Stimulated activated CD4-positive, alpha-beta T cell treated with anti-CD3 and anti-CD28 coated beads, Interleukin-12 subunit alpha, Interleukin-12 subunit beta, amount 100 ng/mL, for 4 hours (primary cell): ENCODE measurements around the gene TSPEAR.

ENCODE experiments used
- DNase-seq: peaks from one replicate; pipeline ENCODE4 v3.0.0-alpha.2; 2020

Gene TSPEAR

DNA sequence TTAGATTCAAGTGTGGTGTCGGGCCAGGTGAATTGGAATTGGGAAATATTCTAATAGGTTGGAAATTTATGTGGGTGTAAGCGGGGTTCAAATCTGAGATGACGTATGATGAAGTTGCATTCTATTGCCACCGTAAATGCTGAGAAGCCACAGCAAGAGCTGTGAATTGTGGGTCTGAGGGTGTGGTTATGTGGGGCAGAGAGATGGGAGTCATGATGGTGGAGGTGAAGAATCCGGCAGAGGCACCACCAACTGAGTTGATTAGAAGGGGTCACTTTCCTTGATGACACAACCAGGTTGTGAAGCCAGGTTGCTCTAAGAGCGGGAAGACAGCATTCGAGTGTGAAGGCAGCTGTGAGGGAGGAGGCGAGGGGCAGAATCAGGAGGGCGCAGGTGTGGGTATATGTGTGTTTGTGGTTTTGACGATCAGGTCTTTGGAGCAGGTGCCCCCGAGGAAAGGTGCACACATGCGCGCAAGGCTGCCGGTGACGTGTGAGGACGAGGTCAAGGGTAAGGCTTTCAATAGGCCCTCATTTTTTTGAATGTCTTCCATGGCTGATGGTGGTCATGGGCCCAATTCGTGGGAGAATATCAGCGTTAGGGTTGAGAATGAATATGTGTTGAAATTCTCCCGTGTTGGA lies 237.3 kb downstream of the TSPEAR start:
- no peak for DNase-seq

DNA sequence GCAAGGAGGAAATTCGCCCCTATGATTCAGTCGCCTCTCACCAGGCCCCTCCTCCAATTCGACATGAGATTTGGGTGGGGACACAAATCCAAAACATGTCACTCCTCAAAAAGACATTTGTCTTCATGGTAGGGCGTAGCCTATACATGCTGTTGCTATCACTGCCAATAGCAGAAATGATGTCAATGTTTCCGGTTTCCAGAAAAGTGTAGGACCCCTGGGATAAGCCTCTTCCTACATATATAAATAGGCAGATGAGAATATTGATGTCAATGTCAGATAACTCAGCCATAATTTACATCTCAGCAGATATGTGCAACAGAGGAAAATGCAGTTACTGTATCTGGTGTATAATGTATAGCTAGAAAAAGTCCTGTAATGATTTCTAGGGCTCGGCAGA lies 239.4 kb downstream of the TSPEAR start:
- DNase-seq, result no peak

DNA sequence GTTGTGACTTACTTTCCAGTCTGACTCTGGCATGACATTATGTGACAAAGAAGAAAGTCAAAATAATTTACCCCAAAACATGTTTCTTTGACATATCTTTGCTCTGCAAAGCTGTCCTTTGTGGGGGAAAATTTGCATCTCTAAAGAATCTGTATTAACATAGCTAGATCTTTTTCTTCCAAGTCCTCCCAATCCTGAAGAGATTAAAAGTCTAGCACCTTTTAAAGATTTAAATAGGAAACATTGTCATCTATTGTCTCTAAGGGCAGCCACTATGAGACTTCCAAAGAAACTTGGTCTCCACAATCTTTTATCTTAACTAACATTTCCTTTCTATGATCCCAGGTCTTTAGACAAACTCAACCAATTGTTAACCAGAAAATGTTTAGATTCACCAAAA lies 240.0 kb downstream of the TSPEAR start:
- DNase-seq, result no peak

DNA sequence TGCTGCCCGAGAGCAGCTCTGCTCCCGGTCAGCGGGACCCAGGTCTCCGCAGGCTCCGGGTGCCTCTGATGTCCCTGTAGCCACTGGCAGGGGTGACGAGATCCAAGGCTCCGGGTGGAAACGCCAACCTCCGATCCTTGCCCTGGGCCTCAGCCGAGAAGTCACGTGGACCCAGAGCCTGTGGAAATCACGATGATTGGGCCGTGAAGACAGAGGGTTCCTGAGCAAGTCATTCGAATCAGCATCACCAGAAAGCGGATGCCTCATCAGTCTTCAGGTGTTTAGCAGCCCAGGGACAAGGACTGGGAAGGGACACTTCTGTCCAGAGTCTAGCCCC lies 243.5 kb downstream of the TSPEAR start:
- DNase-seq, result no peak

DNA sequence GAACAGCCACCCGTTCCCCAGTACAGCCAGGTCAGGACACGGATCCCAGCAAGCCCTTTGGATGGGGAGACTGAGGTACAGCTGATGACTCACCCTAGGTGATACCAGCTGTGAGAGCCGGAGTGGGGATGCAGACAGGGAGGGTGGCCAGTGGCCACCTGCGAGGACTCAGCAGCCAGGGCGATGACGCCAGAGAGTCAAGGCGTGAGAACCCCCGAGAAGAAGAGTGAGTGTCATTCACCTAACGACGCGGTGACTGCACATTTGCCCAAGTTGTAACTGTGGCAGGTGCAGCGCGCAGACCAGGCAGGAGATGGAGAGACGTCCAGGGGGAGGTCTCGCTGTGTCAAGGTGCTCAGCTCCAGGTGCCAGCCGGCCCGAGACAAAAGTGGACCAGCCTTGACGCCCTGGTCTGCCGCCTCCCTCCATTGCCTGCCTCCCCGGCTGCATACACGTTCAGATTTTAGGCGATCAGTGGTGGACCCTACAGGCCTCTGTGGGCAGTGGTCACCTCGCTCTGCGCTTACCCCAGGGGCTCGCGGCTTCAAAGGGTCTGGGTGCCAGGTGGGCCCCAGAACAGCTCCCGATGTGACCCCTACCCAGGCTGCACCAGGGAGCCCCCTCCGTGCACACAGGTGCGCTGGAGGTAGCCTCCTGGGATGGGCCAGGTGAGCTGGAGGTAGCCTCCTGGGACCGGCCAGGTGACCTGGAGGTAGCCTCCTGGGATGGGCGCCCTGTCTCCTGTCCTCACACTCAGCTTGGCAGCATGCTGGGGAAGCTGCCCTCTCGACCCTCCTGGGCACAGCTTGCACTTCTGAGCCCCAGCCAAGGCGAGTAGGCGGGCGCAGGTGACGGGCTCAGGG lies 244.1 kb downstream of the TSPEAR start:
- DNase-seq, result no peak

DNA sequence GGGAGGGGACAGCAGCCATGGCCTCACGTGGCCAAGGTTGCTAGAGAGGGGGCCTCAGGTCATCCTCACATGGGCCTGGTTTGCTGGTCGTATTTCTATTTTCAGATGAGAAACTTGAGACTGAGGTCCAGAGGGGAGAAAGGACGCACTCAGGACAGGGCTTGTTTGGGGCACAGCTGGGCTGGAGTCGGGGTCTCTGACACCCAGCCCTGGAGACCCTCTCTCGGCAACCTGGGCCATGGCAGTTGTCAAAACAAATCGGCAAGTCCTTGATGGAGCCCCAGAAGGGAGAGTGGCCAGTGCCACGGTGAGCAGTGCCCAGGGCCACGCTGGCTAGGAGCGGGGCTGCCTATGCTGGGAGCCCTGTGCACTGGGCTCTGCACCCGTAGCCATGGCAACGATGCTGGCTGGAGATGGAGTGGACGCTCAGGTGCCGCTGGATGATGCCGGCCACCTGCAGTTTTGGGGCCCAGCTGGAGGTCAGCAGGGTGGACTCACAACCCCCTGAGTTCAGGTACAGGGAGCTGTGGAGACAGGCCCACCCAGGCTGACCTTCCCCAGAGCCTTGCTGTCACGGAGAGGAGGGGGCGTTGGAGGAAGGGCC lies 244.9 kb downstream of the TSPEAR start:
- DNase-seq, result no peak

DNA sequence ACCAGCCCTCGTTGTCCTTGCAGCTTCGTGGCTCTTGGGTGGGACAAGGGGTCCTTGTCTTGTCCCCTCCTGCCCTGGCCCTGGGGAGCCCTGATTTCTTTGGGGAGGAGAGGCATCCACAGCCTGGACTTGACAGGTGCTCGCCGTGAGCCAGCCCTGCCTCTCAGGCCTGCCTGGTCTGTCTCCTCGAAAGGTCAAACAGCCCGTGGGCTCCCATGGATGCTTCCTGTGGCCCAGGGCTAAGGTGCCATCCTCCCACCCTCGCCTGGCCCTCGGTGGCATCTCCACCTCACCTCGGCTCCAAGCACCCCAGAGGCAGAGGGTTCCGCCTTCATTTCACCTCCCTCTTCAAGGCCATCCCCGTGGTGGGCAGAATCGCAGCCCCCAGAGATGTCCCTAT lies 247.0 kb downstream of the TSPEAR start:
- DNase-seq, result no peak

DNA sequence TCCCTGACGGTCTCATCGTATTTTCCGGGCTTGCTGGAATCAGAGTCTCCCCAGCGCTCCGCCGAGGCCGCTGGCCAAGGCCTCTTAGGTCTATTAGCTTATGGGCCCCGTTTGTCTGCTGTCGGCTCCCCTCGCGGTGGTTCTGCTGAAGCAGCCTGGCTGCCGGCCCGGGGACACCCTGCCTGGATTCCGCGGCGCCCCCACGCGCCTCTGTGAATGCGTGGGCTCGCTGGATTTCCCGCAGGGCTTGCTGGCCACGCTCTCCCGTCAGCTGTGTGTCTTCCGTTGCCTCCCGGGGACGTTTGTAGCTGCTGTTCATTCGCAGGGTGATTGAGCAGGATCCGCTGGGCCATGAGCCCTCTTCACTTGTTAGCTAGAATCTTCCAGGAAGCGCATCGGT lies 247.6 kb downstream of the TSPEAR start:
- no peak for DNase-seq

DNA sequence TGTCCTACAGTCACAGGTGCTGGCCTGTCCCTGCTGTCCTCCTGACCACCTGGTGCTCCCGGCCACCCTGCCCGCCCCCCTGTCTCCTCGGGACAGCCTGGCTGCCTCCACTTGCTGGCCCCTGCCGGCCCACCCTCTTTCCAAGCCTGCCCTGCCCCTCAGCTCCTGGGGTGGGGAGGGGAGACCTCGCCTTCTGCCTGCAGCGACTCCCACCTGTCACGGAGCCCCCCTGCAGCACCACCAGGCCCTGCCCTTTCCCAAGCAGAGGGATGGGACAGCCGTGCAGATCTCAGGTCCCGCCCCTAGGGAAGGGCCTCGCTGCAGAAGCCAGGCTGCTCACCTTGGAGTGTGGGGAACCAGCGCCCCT lies 248.6 kb downstream of the TSPEAR start:
- no peak for DNase-seq

DNA sequence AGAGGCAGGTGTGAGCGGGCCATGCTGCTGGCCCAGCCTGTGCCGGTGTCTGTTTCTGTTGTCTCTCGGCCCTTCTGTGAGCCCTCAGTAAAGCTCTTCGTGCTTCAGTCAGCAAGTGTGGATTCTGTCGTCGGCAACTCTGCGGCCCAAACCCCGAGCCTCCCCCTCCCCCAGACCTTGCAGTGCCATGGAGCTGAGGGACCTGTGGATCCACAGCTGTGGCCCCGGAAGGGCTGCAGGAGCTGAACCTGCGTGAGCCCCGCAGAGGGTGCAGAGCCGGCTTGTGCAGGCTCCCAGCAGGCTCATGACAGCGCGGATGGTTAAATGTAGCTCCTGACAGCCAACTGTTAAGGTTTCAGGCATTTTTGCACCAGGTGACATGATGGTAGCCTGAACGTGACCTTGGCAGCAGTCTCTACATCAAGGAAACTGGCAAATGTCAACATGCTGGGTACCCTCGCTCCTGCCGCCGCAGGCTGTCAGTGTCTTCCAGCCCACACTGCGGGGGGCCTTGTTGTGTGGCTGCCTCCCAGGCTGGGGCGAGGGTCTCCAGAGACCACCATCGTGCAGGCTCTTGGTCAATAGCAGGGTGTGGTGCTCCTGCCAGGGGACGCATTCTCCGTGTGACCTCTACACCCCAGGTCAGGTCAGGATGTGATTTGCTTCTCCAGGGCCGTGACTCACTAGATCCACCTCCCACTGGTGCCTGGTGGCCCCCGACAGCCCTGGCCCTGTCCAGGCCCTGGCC lies 249.1 kb downstream of the TSPEAR start:
- DNase-seq, result no peak

DNA sequence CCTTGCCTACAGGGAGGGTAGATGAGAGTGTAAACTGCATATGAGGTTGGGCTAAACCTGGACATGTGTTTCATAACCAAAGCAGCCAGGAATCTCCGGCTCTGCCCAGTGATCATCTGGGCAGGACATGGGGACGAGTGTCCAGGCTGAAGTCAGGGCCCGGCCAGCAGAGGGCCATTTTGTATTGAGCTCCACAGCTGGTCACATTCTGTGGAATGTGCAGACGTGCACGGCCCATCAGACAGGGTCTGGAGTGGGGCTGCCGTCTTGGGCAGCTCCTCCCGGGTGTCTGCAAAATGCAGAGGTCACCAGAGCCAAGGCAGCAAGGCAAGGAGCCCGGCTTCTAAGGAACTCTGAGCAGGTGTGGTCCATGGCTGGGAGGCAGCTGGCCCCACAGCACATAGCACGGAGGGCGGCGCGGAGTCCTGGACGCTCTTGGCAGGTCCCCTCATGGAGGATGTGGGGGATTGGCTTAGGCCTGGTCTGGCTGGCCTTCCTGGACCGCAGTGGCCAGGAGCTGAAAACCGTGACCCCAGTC lies 249.8 kb downstream of the TSPEAR start:
- DNase-seq, result no peak

DNA sequence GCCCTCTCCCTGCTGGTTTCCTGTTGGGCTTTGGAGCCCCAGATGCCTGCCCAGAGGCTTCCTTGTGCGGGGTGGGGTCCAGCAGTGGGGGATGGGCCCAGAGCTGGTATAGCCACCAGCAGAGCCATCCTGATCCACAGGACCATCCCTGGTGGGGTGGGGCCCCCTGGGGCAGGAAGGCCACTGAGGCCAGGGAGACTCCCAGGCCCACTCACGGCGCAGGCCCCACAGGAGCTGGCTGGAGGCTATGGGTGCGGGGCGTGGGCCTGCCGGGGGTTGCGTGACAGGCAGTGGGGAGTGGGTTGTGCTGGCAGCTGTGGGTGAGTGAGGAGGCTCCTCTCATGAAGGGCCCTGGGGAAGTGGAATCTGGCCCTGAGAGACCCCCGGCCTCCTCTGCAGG lies 250.4 kb downstream of the TSPEAR start:
- no peak for DNase-seq

DNA sequence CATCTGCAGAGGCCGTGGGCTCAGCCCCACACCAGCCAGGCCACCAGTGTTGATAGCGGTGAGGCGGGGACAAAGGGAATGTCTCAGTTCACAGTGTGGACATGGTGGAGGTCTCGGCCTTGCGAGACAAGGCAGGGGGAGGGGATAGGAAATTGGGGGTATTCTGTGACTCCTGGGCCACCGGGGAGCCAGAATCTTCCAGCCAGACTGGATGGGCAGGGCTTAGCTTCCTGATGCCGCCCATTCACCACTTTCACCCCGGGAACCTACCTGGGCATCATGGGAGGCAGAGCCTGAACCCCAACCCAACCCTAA lies 251.0 kb downstream of the TSPEAR start:
- no peak for DNase-seq

DNA sequence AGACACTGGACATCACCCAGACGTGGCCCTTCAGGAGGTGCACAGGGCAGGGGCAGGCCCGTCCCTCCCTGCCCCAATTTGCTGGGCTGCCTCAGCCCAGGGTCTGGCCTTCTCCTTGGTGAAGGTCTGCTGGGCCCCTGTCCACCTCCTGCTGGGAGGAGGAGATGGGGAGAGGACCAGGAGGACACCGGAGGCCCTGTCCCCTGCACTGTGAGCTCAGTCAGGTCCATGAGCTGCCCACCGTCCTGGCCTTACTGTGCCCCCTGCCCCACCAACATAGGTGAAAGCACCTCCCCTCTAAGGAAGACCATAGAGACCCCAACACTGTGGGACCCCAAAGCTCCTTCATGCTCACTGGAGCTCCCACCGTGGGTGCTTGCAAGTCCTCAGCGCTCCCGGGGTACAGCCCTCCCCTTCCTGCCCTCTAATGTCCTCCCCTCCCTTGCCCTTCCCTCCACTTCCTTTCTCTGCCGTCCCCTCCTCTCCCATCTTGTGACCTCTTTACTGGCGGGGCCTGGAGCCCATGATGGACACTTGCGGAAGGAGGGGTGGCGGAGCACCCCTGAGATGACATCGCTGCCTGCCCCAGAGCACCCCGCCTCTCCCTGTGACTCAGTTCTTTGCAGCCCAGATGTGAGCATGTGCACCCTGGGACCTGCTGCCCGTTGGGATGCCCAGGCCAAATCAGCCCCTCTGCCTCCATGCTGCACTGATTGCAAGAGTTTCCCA lies 251.5 kb downstream of the TSPEAR start:
- no peak for DNase-seq

DNA sequence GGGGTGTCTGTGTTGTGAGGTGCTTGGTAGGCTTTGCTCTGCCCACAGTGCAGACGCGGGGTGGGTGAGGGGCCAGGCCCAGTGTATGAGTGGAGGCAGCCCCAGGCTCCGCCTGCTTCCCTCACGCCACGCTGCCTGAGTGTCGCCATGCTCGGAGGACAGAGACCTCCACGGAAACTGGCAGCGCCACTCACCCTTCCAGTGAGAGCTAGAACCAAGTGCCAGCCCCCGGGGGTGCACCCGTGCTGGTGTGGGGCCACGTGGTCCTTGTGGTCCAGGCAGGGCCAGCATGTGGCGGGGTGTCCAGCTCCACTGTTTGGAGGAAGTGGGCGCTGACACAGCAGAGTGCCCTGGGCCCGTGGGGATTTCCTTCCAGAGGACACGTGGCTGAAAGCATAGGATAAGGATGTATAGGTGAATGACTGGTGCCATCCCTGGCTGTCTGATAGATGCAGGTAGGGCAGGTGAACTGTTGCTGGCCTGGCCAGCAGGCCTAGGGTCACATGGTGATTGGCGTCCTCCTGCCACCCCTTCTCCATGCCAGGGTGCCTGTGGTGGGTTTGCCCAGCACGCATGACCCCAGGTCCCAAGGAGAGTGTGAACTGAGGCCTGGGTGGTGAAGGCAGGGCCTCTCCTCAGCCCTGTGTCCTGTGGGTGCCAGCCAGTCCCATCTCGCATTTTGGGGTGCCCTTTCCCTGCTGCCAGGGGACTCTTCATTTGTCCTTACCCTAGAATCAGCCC lies 252.2 kb downstream of the TSPEAR start:
- DNase-seq, result no peak

DNA sequence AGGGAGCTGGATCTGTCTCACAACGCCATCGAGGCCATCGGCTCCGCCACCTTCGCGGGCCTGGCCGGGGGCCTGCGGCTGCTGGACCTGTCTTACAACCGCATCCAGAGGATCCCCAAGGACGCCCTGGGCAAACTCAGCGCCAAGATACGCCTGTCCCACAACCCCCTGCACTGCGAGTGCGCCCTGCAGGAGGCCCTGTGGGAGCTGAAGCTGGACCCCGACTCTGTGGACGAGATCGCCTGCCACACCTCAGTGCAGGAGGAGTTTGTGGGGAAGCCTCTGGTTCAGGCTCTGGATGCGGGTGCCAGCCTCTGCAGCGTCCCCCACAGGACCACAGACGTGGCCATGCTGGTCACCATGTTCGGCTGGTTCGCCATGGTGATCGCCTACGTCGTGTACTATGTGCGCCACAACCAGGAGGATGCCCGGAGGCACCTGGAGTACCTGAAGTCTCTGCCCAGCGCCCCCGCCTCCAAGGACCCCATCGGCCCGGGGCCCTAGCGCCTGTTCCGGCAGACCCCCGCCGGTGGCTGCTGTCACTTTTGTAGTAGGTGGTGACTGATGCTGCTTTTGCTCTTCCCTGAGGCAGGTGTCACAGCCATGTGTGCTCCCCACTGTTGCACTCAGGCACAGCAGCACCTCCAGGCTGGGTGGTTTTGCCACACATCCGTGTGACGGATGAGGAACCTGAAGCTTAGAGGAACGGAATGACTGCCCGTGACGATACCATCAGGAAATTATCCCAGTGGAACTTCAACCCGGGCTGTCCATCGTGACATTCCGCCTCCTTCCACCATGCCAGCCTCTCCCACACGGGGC lies 254.2 kb downstream of the TSPEAR start:
- DNase-seq, result no peak

DNA sequence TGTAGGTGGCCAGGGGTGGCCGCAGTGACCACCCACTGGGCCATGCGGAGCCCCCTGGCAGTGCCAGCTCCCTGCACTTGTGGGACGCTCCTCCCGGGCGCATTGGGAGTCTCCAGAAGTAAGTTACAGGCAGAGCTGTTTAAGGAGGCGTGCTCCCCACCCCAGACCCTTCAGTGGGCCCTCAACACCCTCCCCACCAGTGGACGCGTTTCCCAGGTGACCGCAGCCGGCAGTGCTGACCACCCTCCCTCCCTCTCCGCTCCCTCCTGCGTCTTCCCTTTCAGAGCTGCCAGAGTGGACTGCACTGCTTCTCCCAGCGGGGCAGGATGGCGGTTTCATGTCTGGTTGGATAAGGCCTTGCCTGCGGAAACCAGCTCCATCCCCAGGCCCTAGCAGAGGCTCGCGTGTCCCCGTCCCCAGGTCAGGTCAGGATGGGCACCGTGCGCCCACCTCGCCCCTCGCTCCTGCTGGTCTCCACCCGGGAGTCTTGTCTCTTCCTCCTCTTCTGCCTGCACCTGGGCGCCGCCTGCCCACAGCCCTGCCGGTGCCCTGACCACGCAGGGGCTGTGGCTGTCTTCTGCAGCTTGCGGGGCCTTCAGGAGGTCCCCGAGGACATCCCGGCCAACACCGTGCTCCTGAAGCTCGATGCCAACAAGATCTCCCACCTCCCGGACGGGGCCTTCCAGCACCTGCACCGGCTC lies 255.0 kb downstream of the TSPEAR start:
- no peak for DNase-seq

DNA sequence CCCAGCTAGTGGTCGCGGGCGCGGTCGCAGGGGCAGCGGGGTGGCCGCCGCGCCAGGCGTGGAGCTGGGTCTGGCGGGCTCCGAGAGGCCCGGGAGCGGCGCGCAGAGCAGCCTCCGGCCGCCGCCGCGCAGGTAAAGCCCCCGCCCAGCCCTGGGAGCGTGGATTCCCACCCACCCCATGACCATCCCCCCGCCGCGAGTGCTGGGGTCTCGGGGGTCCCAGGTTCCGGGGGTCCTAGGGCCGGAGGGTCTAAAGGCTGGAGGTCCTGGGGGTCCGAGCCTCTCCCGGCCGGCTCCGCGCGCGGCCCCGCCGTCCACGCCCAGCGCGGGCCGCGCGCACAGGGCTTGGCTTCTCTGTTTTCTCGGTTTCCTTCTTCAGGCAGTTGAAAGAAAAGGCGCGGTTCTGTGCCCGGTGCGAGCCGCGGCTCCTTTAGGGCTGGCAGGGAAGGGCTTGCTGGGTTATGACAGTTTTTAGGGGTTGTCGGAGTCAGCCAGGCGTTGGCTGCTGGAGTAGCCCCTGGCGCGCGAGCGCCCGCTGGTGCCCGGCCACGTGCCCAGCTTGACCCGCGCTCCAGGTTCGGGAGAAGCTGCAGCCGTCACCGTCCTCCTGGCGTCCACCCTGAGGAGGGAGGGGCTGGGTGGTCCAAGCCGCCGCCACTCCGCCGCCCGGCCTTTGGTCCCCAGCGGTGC lies 255.7 kb downstream of the TSPEAR start:
- DNase-seq, result peak; percentile 27

DNA sequence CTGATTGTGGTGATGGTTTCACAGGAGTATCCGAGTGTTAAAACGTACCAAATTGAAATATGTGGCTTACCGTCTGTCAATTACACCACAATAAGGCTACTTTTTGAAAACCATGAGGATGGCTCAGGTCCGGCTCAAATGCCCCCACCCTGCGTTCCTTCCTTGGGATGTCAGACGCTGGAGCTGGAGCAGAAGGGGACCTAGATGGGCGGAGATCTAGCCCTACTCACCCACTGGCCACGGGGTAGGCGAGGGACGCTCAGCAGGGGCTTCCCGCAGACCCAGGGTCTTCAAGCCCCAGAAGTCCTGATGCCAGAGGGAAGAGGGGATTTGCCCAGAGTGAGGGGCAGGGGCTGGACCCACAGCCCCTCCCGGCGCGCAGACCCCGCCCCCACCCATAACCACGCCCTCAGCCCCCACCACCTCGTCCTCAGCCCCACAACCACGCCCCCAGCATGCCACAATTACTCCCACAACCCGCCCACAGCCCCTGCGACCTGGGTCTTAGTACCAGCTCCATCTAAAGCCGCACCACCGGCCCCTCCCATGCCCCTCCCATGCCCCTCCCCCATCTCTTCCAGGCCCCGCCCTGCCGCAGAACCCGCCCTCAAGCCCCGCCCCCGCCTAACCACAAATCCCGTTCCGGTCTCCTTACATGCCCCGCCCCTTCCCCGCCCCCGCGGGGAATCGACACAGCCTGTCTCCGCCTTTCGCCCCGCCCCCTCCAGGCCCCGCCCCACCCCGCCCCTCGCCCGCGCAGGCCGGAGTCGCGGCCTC lies 256.4 kb downstream of the TSPEAR start, which contains the start of gene LRRC3:
TSS of gene LRRC3 (plus strand) at position 764 of the 777 bp plus-strand sequence. CDS start 1,135 bp downstream, outside the sequence.
- peak; percentile 81 for DNase-seq
